PC-9 (cell line): ENCODE results near the gene NKX2-1.

ENCODE experiments used
- EZH2 ChIP-seq: fragments of 200-600 bp; sonication (generic); IDR thresholded peaks from 2 replicates; pipeline ENCODE4 v1.8.0; 2017; ENCODE audit warnings: antibody characterized with exemption, low read depth
- TF ChIP-seq, protein P1 (sequence below): fragments of 200-600 bp; sonication (generic); conservative IDR thresholded peaks from 2 replicates; pipeline ENCODE4 v1.6.1; 2017; ENCODE audit warnings: mixed run types, antibody characterized with exemption, mild to moderate bottlenecking, moderate library complexity

- TF ChIP-seq EZH2, result no peak
- TF ChIP-seq, protein P1, sequence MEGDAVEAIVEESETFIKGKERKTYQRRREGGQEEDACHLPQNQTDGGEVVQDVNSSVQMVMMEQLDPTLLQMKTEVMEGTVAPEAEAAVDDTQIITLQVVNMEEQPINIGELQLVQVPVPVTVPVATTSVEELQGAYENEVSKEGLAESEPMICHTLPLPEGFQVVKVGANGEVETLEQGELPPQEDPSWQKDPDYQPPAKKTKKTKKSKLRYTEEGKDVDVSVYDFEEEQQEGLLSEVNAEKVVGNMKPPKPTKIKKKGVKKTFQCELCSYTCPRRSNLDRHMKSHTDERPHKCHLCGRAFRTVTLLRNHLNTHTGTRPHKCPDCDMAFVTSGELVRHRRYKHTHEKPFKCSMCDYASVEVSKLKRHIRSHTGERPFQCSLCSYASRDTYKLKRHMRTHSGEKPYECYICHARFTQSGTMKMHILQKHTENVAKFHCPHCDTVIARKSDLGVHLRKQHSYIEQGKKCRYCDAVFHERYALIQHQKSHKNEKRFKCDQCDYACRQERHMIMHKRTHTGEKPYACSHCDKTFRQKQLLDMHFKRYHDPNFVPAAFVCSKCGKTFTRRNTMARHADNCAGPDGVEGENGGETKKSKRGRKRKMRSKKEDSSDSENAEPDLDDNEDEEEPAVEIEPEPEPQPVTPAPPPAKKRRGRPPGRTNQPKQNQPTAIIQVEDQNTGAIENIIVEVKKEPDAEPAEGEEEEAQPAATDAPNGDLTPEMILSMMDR, result no peak
Measured at GRCh38 chr14:36493761-36494160, 26.3 kb downstream of the NKX2-1 start.
